ENCODE measurements around the gene TAF4.

DNA sequence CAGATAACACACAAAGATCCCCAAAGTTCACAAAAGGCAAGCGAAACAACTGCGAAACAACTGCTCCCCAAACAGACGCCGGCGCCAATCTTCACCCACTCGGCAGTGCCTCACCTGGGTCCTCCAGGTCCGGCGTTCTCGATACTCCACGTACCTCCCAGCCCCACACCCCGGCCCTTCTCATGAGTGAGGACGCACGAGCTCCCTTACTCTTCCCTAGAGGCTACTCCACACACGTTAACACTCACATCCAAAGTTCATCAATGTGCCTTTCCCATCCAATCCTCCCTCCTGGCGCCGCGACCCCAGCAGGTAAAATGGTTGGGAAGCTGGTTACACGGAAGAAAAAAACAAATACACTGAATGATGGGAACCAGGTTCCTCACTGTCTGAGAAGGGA lies 77.0 kb downstream of the TAF4 start:
- TF ChIP-seq EZH2 (IDR thresholded peaks at IDR 0.05; ENCODE audit: borderline replicate concordance, insufficient read depth, low read length, poor library complexity, severe bottlenecking) (no peak), REST (IDR thresholded peaks at IDR 0.05; ENCODE audit: borderline replicate concordance) (no peak)
- TF ChIP-seq, protein P1, sequence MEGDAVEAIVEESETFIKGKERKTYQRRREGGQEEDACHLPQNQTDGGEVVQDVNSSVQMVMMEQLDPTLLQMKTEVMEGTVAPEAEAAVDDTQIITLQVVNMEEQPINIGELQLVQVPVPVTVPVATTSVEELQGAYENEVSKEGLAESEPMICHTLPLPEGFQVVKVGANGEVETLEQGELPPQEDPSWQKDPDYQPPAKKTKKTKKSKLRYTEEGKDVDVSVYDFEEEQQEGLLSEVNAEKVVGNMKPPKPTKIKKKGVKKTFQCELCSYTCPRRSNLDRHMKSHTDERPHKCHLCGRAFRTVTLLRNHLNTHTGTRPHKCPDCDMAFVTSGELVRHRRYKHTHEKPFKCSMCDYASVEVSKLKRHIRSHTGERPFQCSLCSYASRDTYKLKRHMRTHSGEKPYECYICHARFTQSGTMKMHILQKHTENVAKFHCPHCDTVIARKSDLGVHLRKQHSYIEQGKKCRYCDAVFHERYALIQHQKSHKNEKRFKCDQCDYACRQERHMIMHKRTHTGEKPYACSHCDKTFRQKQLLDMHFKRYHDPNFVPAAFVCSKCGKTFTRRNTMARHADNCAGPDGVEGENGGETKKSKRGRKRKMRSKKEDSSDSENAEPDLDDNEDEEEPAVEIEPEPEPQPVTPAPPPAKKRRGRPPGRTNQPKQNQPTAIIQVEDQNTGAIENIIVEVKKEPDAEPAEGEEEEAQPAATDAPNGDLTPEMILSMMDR (IDR thresholded peaks at IDR 0.05; ENCODE audit: poor library complexity, severe bottlenecking), result no peak
